HEK293 (cell line): ENCODE data around the gene CLCN7.
A peak's percentile ranks its signal among the peaks of the same experiment; 100 is the strongest.

ENCODE experiments used
- CTCF ChIA-PET: fragments of 350-600 bp; formaldehyde crosslinking; extraction: SDS; loops from one replicate; lab custom pipeline; 2021; ENCODE audit warnings: antibody characterized with exemption; lab: Yijun Ruan, JAX
- POLR2A ChIA-PET: fragments of 300-600 bp; formaldehyde crosslinking; extraction: SDS; loops from one replicate; lab custom pipeline; 2020; ENCODE audit warnings: antibody characterized with exemption, inconsistent platforms; lab: Yijun Ruan, JAX
- H3K27ac ChIP-seq: fragments of 200-500 bp; sonication (Bioruptor generic); 2 replicates; pipeline ENCODE4 v1.5.1; 2014; ENCODE audit warnings: low read depth, low read length, control low read depth, inconsistent platforms; ENCODE audit errors: extremely low read depth
- H3K36me3 ChIP-seq, 2 experiments: fragments of 200-500 bp in 1 of 2; sonication (Bioruptor generic) in 1 of 2; 1 replicate in 1 of 2; 2 replicates in 1 of 2; pipeline ENCODE4 v1.5.1; 2014 to 2017; ENCODE audit warnings: inconsistent platforms in 2 of 2, low read length in 2 of 2; ENCODE audit not compliant: control insufficient read depth in 2 of 2, insufficient read depth in 1 of 2
- H3K4me1 ChIP-seq: fragments of 200-500 bp; sonication (Bioruptor generic); 2 replicates; pipeline ENCODE4 v1.5.1; 2014; ENCODE audit warnings: mild to moderate bottlenecking, low read length, inconsistent platforms; ENCODE audit not compliant: control insufficient read depth, insufficient read depth
- H3K4me3 ChIP-seq: 2 replicates; pipeline ENCODE4 v1.5.1; 2011; ENCODE audit warnings: low read depth, mild to moderate bottlenecking, control low read depth, low read length, moderate library complexity
- H3K9me3 ChIP-seq: fragments of 200-500 bp; sonication (Bioruptor generic); 2 replicates; pipeline ENCODE4 v1.5.1; 2014; ENCODE audit warnings: low read depth, low read length, inconsistent platforms; ENCODE audit not compliant: control insufficient read depth, insufficient read depth
- KLF9 ChIP-seq: fragments of 450-650 bp; formaldehyde crosslinking; IDR thresholded peaks from 2 replicates; pipeline ENCODE4 v1.5.1; 2016; ENCODE audit warnings: missing biosample characterization, missing genetic modification characterization, low read depth
- MEIS1 ChIP-seq: sonication (generic); formaldehyde crosslinking; IDR thresholded peaks from 2 replicates; pipeline ENCODE4 v1.8.1; 2022; ENCODE audit warnings: missing genetic modification reagents, mild to moderate bottlenecking, borderline replicate concordance
- PRDM10 ChIP-seq: fragments of 450-650 bp; formaldehyde crosslinking; IDR thresholded peaks from 2 replicates; pipeline ENCODE4 v1.5.1; 2016; ENCODE audit warnings: missing biosample characterization, missing genetic modification characterization
- ZNF155 ChIP-seq: fragments of 450-650 bp; formaldehyde crosslinking; IDR thresholded peaks from 2 replicates; pipeline ENCODE4 v1.5.1; 2016; ENCODE audit warnings: missing biosample characterization, missing genetic modification characterization
- ZNF18 ChIP-seq: fragments of 450-650 bp; formaldehyde crosslinking; IDR thresholded peaks from 2 replicates; pipeline ENCODE4 v1.5.1; 2016; ENCODE audit warnings: missing biosample characterization, missing genetic modification characterization
- ZNF354C ChIP-seq: fragments of 450-650 bp; formaldehyde crosslinking; IDR thresholded peaks from 2 replicates; pipeline ENCODE4 v1.5.1; 2016; ENCODE audit warnings: missing biosample characterization, missing genetic modification characterization, low read depth, borderline replicate concordance
- ZNF510 ChIP-seq: fragments of 450-650 bp; formaldehyde crosslinking; IDR thresholded peaks from 2 replicates; pipeline ENCODE4 v1.5.1; 2018; ENCODE audit warnings: mild to moderate bottlenecking, missing genetic modification characterization, missing biosample characterization; ENCODE audit not compliant: insufficient replicate concordance
- ZNF670 ChIP-seq: fragments of 450-650 bp; formaldehyde crosslinking; IDR thresholded peaks from 2 replicates; pipeline ENCODE4 v1.5.1; 2016; ENCODE audit warnings: missing biosample characterization, missing genetic modification characterization, low read depth
- ZSCAN16 ChIP-seq: fragments of 450-650 bp; formaldehyde crosslinking; IDR thresholded peaks from 2 replicates; pipeline ENCODE4 v1.5.1; 2016; ENCODE audit warnings: missing biosample characterization, missing genetic modification characterization

The CLCN7 gene

GRCh38 chr16:1461146-1461545, 13.7 kb downstream of the CLCN7 start (continued):
- no peak for TF ChIP-seq MEIS1 (CRISPR knock-in tag)
- no peak for TF ChIP-seq ZNF510 (tag by site-specific recombination)
- TF ChIP-seq, all 188 proteins: peak for 0

GRCh38 chr16:1460602-1461138, 14.2 kb downstream of the CLCN7 start:
- CTCF ChIA-PET: no interaction called here
- Histone ChIP-seq H3K27ac (no peak overlapping the region), H3K9me3 (no peaks in the 10 kb centered on the region), H3K36me3 (peaks cover 0 to 58% of the 10 kb centered on the region in 2 experiments; a peak in 1 of 3 replicates)
- TF ChIP-seq KLF9 (tag by site-specific recombination): peak; percentile 39
- TF ChIP-seq ZSCAN16 (tag by site-specific recombination): no peak
- TF ChIP-seq, all 188 proteins: peak for 1
- no peaks in the 10 kb centered on the region for H3K4me1 ChIP-seq
- no peak overlapping the region for H3K4me3 ChIP-seq
- POLR2A ChIA-PET: no interaction called here

GRCh38 chr16:1459967-1460366, 14.9 kb downstream of the CLCN7 start:
- Histone ChIP-seq H3K4me1 (no peaks in the 10 kb centered on the region), H3K36me3 (peaks cover 0 to 65% of the 10 kb centered on the region in 2 experiments; a peak in 1 of 3 replicates), H3K9me3 (no peaks in the 10 kb centered on the region), H3K27ac (no peak overlapping the region), H3K4me3 (no peak overlapping the region)
- no peak for TF ChIP-seq ZNF18
- no peak for TF ChIP-seq ZNF354C (tag by site-specific recombination)
- TF ChIP-seq ZNF670 (tag by site-specific recombination): no peak
- ChIA-PET POLR2A (interaction anchor here (0.6 kb wide), 1 partner anchor 19 kb away, joined by 3 read pairs; no protein-coding TSS in a partner anchor), CTCF (no interaction called here)

- CTCF ChIA-PET: interaction anchor here (1.0 kb wide), 1 partner anchor 96 kb away, joined by 3 read pairs; no protein-coding TSS in a partner anchor
- Histone ChIP-seq H3K4me1 (no peaks in the 10 kb centered on the region), H3K27ac (no peak overlapping the region), H3K36me3 (peaks cover 0 to 70% of the 10 kb centered on the region in 2 experiments; a peak in 1 of 3 replicates), H3K4me3 (no peak overlapping the region), H3K9me3 (no peaks in the 10 kb centered on the region)
- POLR2A ChIA-PET: no interaction called here
- no peak for TF ChIP-seq ZNF155 (tag by site-specific recombination)
- no peak for TF ChIP-seq PRDM10 (tag by site-specific recombination)
Observed at GRCh38 chr16:1458977-1459341, 15.9 kb downstream of the CLCN7 start.
